SU-DHL-6 (cell line): ENCODE measurements around the gene ELF2.

ENCODE experiments used
- CTCF ChIP-seq: fragments of 200-600 bp; sonication (generic); IDR thresholded peaks from one replicate; pipeline ENCODE4 v1.5.1; 2017; ENCODE audit warnings: antibody characterized with exemption, mild to moderate bottlenecking, low read length, moderate library complexity; ENCODE audit not compliant: insufficient read depth, poor library complexity, severe bottlenecking
- EZH2phosphoT487 ChIP-seq: fragments of 200-600 bp; sonication (generic), shearing (Covaris generic); conservative IDR thresholded peaks from 2 replicates; pipeline ENCODE4 v1.6.1; 2018; ENCODE audit warnings: mild to moderate bottlenecking, antibody characterized with exemption, low read length, moderate library complexity, mixed read lengths

- TF ChIP-seq CTCF (no peak), EZH2phosphoT487 (no peak)
Observed at GRCh38 chr4:139076016-139076744, 100.8 kb downstream of the ELF2 start.
